GM10248 (cell line): ENCODE measurements around the gene THG1L.

Experiments used
- CTCF ChIA-PET: fragments of 300-600 bp; sonication (Branson Sonifier 250); formaldehyde crosslinking; extraction: SDS; loops from one replicate; lab custom pipeline; 2021; ENCODE audit warnings: antibody characterized with exemption; lab: Yijun Ruan, JAX
- POLR2A ChIA-PET: fragments of 350-650 bp; sonication (Branson Sonifier 250); formaldehyde crosslinking; extraction: SDS; loops from one replicate; lab custom pipeline; 2020; ENCODE audit warnings: antibody characterized with exemption; lab: Yijun Ruan, JAX
- DNase-seq: peaks from one replicate; pipeline ENCODE4 v3.0.0; 2012; ENCODE audit errors: extremely low spot score
- TF ChIP-seq, protein P1 (sequence below): IDR thresholded peaks from 2 replicates; pipeline ENCODE4 v1.5.1; 2012; ENCODE audit warnings: mild to moderate bottlenecking, low read depth; ENCODE audit errors: extremely low read depth, missing control alignments, control extremely low read depth

The THG1L gene

DNA sequence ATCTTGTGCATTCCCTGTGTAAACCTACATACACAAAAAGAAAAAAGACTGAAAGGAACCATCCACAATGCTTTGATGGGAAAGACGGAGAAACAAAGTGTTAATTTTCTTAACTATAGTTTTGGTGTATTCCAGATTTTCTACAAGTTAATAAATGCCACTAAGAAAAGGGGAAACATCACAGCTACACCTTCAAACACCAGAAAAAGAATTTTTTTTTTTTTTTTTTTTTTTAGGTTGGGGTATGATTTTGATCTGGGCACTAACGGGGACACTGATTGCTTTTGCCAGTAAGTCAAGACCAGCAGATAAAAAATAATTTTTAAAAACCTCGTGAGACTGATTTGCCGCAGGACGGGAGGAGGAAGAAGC is 334 bp upstream of the THG1L start:
- no peak for DNase-seq
- TF ChIP-seq, protein P1, sequence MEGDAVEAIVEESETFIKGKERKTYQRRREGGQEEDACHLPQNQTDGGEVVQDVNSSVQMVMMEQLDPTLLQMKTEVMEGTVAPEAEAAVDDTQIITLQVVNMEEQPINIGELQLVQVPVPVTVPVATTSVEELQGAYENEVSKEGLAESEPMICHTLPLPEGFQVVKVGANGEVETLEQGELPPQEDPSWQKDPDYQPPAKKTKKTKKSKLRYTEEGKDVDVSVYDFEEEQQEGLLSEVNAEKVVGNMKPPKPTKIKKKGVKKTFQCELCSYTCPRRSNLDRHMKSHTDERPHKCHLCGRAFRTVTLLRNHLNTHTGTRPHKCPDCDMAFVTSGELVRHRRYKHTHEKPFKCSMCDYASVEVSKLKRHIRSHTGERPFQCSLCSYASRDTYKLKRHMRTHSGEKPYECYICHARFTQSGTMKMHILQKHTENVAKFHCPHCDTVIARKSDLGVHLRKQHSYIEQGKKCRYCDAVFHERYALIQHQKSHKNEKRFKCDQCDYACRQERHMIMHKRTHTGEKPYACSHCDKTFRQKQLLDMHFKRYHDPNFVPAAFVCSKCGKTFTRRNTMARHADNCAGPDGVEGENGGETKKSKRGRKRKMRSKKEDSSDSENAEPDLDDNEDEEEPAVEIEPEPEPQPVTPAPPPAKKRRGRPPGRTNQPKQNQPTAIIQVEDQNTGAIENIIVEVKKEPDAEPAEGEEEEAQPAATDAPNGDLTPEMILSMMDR: no peak
- ChIA-PET CTCF (interaction anchor here (0.8 to 6.9 kb wide), 6 partner anchors 8 to 402 kb away, joined by 3 to 73 read pairs (median 7); partner anchors contain the start of gene LSM11), POLR2A (interaction anchor here (0.6 kb wide), 2 partner anchors 147 to 250 kb away, joined by 3 read pairs; no protein-coding TSS in a partner anchor)

DNA sequence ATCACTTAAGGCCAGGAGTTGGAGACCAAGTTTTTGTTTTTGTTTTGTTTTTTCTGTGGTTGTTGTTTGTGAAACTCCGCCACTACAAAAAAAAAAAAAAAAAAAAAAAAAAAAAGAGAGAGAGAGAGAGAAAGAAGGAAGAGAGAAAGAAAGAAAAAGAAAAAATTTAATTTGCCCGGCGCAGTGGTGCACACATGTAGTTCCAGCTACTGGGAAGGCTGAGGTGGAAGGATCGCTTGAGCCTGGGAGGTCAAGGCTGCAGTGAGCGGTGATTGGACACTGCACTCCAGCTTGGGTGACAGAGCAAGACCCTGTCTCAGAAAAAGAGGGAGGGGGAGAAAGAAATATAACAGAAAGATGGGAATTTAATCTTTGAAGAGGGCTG is 902 bp downstream of the THG1L start:
- ChIA-PET CTCF (interaction anchor here (0.6 to 6.9 kb wide), 5 partner anchors 10 to 404 kb away, joined by 3 to 73 read pairs (median 10); partner anchors contain the start of gene LSM11), POLR2A (no interaction called here)
- TF ChIP-seq, protein P1: no peak
- no peak for DNase-seq

DNA sequence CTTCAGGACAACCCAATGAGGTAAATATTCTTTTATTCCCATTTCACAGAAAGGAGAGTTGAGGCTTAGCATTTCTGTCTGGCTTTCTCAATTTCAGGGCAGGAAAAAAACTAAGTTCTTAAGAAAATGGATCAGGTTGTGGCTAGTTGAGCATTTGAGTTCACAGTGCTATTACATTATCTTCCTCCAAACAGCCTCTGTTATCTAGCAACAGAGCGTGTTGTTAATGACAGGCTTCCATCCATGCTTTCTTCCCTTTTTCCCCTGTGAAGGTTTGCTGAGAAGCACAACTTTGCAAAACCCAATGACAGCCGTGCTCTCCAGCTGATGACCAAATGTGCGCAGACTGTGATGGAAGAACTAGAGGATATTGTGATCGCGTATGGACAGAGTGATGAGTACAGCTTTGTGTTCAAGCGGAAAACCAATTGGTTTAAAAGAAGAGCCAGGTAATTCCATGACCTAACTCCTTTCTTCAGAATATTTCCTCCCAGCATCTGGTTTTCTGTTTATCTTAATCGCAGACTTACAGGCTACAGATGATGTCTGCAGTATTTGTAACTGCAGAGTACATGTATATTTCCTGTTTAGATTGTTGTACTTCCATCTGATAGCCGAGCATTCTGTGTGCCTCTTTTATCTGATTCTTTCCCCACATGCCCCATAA is 1.5 kb downstream of the THG1L start:
- TF ChIP-seq, protein P1: no peak

DNA sequence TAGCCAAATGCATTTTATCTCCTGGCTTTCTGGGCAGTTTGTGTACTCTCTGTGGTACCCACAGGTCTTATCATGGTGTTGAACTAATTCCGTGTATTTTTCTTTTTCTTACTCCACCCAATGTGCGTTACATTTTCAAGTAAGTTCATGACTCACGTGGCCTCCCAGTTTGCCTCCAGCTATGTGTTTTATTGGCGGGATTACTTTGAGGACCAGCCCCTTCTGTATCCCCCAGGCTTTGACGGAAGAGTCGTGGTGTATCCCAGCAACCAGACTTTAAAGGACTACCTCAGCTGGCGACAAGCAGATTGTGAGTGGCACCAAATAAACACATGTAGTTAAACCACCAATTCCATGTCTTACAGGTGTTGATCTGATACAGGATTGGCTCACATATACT is 3.2 kb downstream of the THG1L start:
- CTCF ChIA-PET: interaction anchor here (1.0 to 6.9 kb wide), 3 partner anchors 8 to 65 kb away, joined by 3 to 73 read pairs (median 3); partner anchors contain the start of gene LSM11
- no peak for DNase-seq
- POLR2A ChIA-PET: no interaction called here
- TF ChIP-seq, protein P1: no peak

More for the DNA sequence above, 1.5 kb downstream of the THG1L start:
- no peak for DNase-seq
- ChIA-PET CTCF (interaction anchor here (0.6 to 6.9 kb wide), 3 partner anchors 10 to 390 kb away, joined by 3 to 73 read pairs (median 46); partner anchors contain the start of gene LSM11), POLR2A (no interaction called here)

DNA sequence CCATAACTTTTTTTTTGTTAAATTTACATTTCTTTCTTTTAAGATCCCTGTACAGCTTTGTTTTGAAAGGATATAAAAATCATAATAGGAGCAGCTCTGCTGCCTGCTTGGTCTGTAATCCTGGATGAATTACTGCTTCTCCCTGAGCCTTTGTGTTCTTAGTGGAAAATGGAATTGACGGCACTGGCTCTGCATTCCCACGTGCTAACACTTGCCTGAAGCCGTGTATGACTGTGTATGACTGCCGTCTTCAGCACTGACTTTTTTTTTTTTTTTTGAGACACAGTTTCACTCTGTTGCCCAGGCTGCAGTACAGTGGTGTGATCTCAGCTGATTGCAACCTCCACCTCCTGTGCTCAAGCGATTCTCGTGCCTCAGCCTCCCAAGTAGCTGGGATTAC is 4.8 kb downstream of the THG1L start:
- no peak for DNase-seq
- ChIA-PET POLR2A (no interaction called here), CTCF (interaction anchor here (1.1 to 6.9 kb wide), 2 partner anchors 7 to 67 kb away, joined by 4 to 73 read pairs; partner anchors contain the start of gene LSM11)
- TF ChIP-seq, protein P1: no peak

DNA sequence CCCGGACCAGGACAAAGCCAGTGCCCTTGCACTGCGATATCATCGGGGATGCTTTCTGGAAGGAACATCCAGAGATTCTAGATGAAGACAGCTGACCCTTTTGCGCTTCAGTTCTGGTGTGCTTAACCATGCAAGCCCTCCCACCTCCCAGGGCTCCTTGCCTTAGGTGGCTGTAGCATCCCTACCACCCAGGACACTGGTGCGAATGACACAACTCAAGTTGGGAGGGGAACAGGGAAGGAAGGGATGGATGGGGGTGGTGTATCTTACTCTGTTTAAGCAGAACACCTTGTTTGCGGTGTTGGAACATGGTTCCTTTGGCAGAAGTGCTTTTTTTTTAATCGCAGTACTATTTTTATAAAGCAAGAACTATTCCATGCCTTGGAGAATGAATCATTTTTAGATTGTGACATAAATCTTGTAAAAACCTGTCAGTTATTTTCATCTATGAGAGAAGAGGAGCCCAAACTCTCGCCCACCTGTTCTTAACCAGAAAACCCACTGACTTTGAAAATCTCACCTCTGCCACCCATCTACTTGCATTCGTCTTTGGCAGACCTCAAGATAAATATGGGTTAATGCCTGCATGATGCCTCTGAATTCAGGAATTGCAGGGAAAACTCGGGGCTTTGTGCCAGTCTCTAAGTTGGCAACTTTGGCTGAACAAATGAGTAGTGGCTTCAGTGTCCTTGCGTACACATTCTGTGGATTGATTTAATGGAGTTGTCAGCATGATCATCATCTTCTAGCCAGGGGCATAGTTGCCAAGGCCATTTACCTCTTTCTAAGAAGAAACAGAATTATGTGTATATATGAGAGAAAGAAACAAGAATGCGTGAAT is 8.4 kb downstream of the THG1L start:
- CTCF ChIA-PET: interaction anchor here (0.9 to 2.4 kb wide), 5 partner anchors 21 to 308 kb away, joined by 3 to 21 read pairs (median 6); no protein-coding TSS in a partner anchor
- TF ChIP-seq, protein P1: no peak
- no peak for DNase-seq
- POLR2A ChIA-PET: no interaction called here
